H1 (cell line): ENCODE data around the gene HACD2. TPM values are rescaled to one million over a fixed set of nuclear protein-coding genes. Genes with fewer than 3 reads are reported as not detected.

ENCODE experiments used
- CTCF ChIA-PET: fragments of 300-600 bp; sonication (Branson Sonifier 250); formaldehyde crosslinking; loops from one replicate; lab custom pipeline; 2021; ENCODE audit not compliant: partially characterized antibody; lab: Charles Lee
- POLR2A ChIA-PET: fragments of 300-600 bp; sonication (Branson Sonifier 250); formaldehyde crosslinking; loops from one replicate; lab custom pipeline; 2021; ENCODE audit warnings: inconsistent platforms; ENCODE audit not compliant: partially characterized antibody; lab: Charles Lee
- DNase-seq, 2 experiments: peaks; one replicate each; pipeline versions ENCODE4 v3.0.0 to v3.0.0-alpha.2; 2010 to 2022; ENCODE audit warnings: low spot score in 2 of 2, low read depth in 1 of 2, mixed read lengths in 1 of 2
- FAIRE-seq: peaks from 2 replicates; lab custom pipeline; 2011; peaks lifted over from hg19 to GRCh38; lab: Jason Lieb, UNC
- H2AFZ ChIP-seq: 2 replicates; pipeline ENCODE4 v1.8.1; 2012; ENCODE audit warnings: low read length, inconsistent platforms
- H2AK5ac ChIP-seq: 2 replicates; pipeline ENCODE4 v1.6.1; 2013; ENCODE audit warnings: low read depth, low read length
- H2BK120ac ChIP-seq: replicated peaks from 2 replicates; pipeline ENCODE3; 2013; ENCODE audit warnings: low read depth, low read length, inconsistent platforms
- H2BK12ac ChIP-seq: 2 replicates; pipeline ENCODE4 v1.6.1; 2013; ENCODE audit warnings: low read depth, low read length
- H2BK15ac ChIP-seq: 2 replicates; pipeline ENCODE4 v1.6.1; 2013; ENCODE audit warnings: low read length
- H2BK20ac ChIP-seq: 2 replicates; pipeline ENCODE4 v1.6.1; 2013; ENCODE audit warnings: low read length
- H2BK5ac ChIP-seq: 2 replicates; pipeline ENCODE4 v1.6.1; 2013; ENCODE audit warnings: low read depth, low read length
- H3K14ac ChIP-seq: 2 replicates; pipeline ENCODE4 v1.6.1; 2013; ENCODE audit warnings: inconsistent platforms; ENCODE audit not compliant: insufficient read length
- H3K18ac ChIP-seq: 2 replicates; pipeline ENCODE4 v1.6.1; 2013; ENCODE audit warnings: low read length; ENCODE audit errors: extremely low read depth
- H3K23ac ChIP-seq: 2 replicates; pipeline ENCODE4 v1.6.1; 2013; ENCODE audit warnings: inconsistent platforms; ENCODE audit not compliant: insufficient read length
- H3K23me2 ChIP-seq: 2 replicates; pipeline ENCODE4 v1.6.1; 2013; ENCODE audit warnings: low read depth, low read length
- H3K27ac ChIP-seq: 2 replicates; pipeline ENCODE4 v1.6.1; 2011; ENCODE audit warnings: low read depth, low read length, inconsistent platforms
- H3K27me3 ChIP-seq, 4 experiments: replicated peaks in 1 of 4; 1 replicate in 1 of 4; 2 replicates in 3 of 4; pipeline versions ENCODE4 v1.6.1 to v1.8.1; 2011 to 2013; ENCODE audit warnings: low read length in 3 of 4, mild to moderate bottlenecking in 3 of 4, inconsistent platforms in 2 of 4, mixed read lengths in 2 of 4, moderate library complexity in 1 of 4; ENCODE audit not compliant: control insufficient read depth in 3 of 4, insufficient read depth in 3 of 4; ENCODE audit errors: extremely low read depth in 1 of 4
- H3K36me3 ChIP-seq, 4 experiments: 2 replicates each; pipeline versions ENCODE4 v1.6.1 to v1.8.1; 2011 to 2013; ENCODE audit warnings: mild to moderate bottlenecking in 4 of 4, low read length in 3 of 4, moderate library complexity in 2 of 4, control low read depth in 1 of 4, inconsistent platforms in 1 of 4; ENCODE audit not compliant: insufficient read depth in 4 of 4, control insufficient read depth in 2 of 4
- H3K4ac ChIP-seq: replicated peaks from 2 replicates; pipeline ENCODE3; 2013; ENCODE audit warnings: low read length, low read depth, mixed read lengths, inconsistent platforms; ENCODE audit not compliant: insufficient read length
- H3K4me1 ChIP-seq, 4 experiments: replicated peaks in 1 of 4; 1 replicate in 1 of 4; 2 replicates in 3 of 4; pipeline versions ENCODE4 v1.6.1 to v1.8.1; 2011 to 2013; ENCODE audit warnings: low read length in 3 of 4, inconsistent platforms in 2 of 4, mixed read lengths in 1 of 4; ENCODE audit not compliant: insufficient read depth in 4 of 4, control insufficient read depth in 3 of 4
- H3K4me2 ChIP-seq, 2 experiments: 2 replicates each; pipeline versions ENCODE4 v1.6.1 to v1.8.1; 2011 to 2013; ENCODE audit warnings: low read depth in 2 of 2, low read length in 2 of 2, control low read depth in 1 of 2, inconsistent platforms in 1 of 2, mild to moderate bottlenecking in 1 of 2; ENCODE audit not compliant: insufficient read depth in 1 of 2
- H3K4me3 ChIP-seq, 4 experiments: fragments of 200-600, 300-600 bp in 1 of 4; sonication (generic), shearing (Covaris generic), sonication (Bioruptor Twin) in 1 of 4; 2 replicates each; pipeline versions ENCODE4 v1.5.1 to v1.8.1; 2011 to 2016; ENCODE audit warnings: low read length in 4 of 4, low read depth in 3 of 4, control low read depth in 2 of 4, inconsistent platforms in 2 of 4, mild to moderate bottlenecking in 2 of 4, mixed read lengths in 1 of 4, moderate library complexity in 1 of 4; ENCODE audit not compliant: insufficient read depth in 2 of 4; ENCODE audit errors: extremely low read depth in 1 of 4
- H3K56ac ChIP-seq: replicated peaks from 2 replicates; pipeline ENCODE3; 2013; ENCODE audit warnings: low read depth, mild to moderate bottlenecking, mixed read lengths, low read length, inconsistent platforms; ENCODE audit not compliant: insufficient read length
- H3K79me1 ChIP-seq: 2 replicates; pipeline ENCODE4 v1.6.1; 2013; ENCODE audit warnings: low read depth, low read length, control low read depth
- H3K79me2 ChIP-seq, 2 experiments: 2 replicates each; pipeline versions ENCODE4 v1.6.1 to v1.8.1; 2012 to 2013; ENCODE audit warnings: low read length in 2 of 2, mild to moderate bottlenecking in 2 of 2, inconsistent platforms in 1 of 2; ENCODE audit not compliant: insufficient read depth in 2 of 2, control insufficient read depth in 1 of 2
- H3K9ac ChIP-seq, 4 experiments: replicated peaks in 1 of 4; 1 replicate in 1 of 4; 2 replicates in 3 of 4; pipeline versions ENCODE4 v1.6.1 to v1.8.1; 2011 to 2013; ENCODE audit warnings: low read depth in 3 of 4, low read length in 3 of 4, control low read depth in 2 of 4, mild to moderate bottlenecking in 2 of 4, moderate library complexity in 2 of 4, inconsistent platforms in 1 of 4; ENCODE audit errors: extremely low read depth in 1 of 4
- H3K9me3 ChIP-seq, 2 experiments: 2 replicates each; pipeline versions ENCODE4 v1.6.1 to v1.8.1; 2012 to 2013; ENCODE audit warnings: mild to moderate bottlenecking in 2 of 2, moderate library complexity in 2 of 2, control low read depth in 1 of 2, inconsistent platforms in 1 of 2, low read depth in 1 of 2, low read length in 1 of 2, mixed read lengths in 1 of 2; ENCODE audit not compliant: insufficient read depth in 2 of 2
- H4K20me1 ChIP-seq, 2 experiments: replicated peaks in 1 of 2; 2 replicates each; pipeline versions ENCODE3 to v1.8.1; 2011 to 2013; ENCODE audit warnings: inconsistent platforms in 2 of 2, low read length in 2 of 2, mild to moderate bottlenecking in 1 of 2; ENCODE audit not compliant: insufficient read depth in 2 of 2, control insufficient read depth in 1 of 2
- H4K5ac ChIP-seq: 2 replicates; pipeline ENCODE4 v1.6.1; 2013; ENCODE audit warnings: low read length, low read depth, mixed read lengths, inconsistent platforms; ENCODE audit not compliant: insufficient read length
- H4K8ac ChIP-seq: 2 replicates; pipeline ENCODE4 v1.8.0; 2013; ENCODE audit warnings: mild to moderate bottlenecking, moderate library complexity, low read length, inconsistent platforms; ENCODE audit not compliant: insufficient read depth; ENCODE audit errors: extremely low read depth
- H4K91ac ChIP-seq: replicated peaks from 2 replicates; pipeline ENCODE3; 2013; ENCODE audit warnings: low read length, mixed read lengths, inconsistent platforms; ENCODE audit not compliant: insufficient read length
- FOSL1 ChIP-seq: IDR thresholded peaks from 2 replicates; pipeline ENCODE4 v1.6.1; 2011; ENCODE audit warnings: mild to moderate bottlenecking, low read depth, low read length, moderate library complexity; ENCODE audit not compliant: insufficient read depth
- MAX ChIP-seq: IDR thresholded peaks from 2 replicates; pipeline ENCODE4 v1.6.1; 2012; ENCODE audit warnings: inconsistent platforms
- RNF2 ChIP-seq: fragments of 200-900, 300-1000 bp; sonication (generic); IDR thresholded peaks from 2 replicates; pipeline ENCODE4 v1.7.1; 2016; ENCODE audit warnings: borderline replicate concordance, low read depth, mild to moderate bottlenecking, antibody characterized with exemption, low read length; ENCODE audit not compliant: poor library complexity, severe bottlenecking; ENCODE audit errors: missing control alignments
- WGBS, 2 experiments: shearing (Covaris generic) in 1 of 2; methylation state at CpG; one replicate each; pipeline versions ENCODE4 v1.1.6 to v1.1.7; 2013 to 2015; ENCODE audit warnings: low lambda C conversion rate in 2 of 2, mixed read lengths in 2 of 2, inconsistent platforms in 1 of 2, low coverage in 1 of 2, missing lambda C conversion rate in 1 of 2; ENCODE audit not compliant: insufficient replicate concordance in 2 of 2, insufficient coverage in 1 of 2, insufficient read length in 1 of 2; ENCODE audit errors: extremely low coverage in 1 of 2, missing lambda C conversion rate in 1 of 2; 5-methylcytosine and 5-hydroxymethylcytosine counted together
- polyA plus RNA-seq, 7 experiments: library from polyadenylated mRNA; depleted of rRNA in 3 of 7; stranded (reverse) in 5 of 7; unstranded in 2 of 7; fragments of >200 nt in 5 of 7; fragments of 200-250 nt in 2 of 7; gene quantifications; 1 replicate in 5 of 7; 2 replicates in 1 of 7; 4 replicates in 1 of 7; pipeline versions ENCODE4 v1.2.1 to v1.2.3, GENCODE V29; 2011 to 2013; ENCODE audit warnings: missing spikeins in 2 of 7, mixed read lengths in 2 of 7
- total RNA-seq: library from RNA; stranded (reverse); fragmentation: NEBNext Ultra II Directional; extraction: Animal tissue kit (Norgen Biotek cat#: 25700); gene quantifications from 2 replicates; pipeline ENCODE4 v1.2.1, GENCODE V29; 2021

HACD2 gene
- total and polyA plus RNA-seq, 2 of the 8 experiments (the other 6 are each of a cell fraction or from before 2014, with no cell fraction given) = 24.9 to 31.2 TPM

GRCh38 chr3:123576122-123576521 lies 8.7 kb downstream of the HACD2 start:
- H3K14ac ChIP-seq = no peak overlapping the region
- CTCF ChIA-PET = interaction anchor here (0.8 to 1.4 kb wide), 4 partner anchors 11 to 147 kb away, joined by 3 to 11 read pairs (median 4); no protein-coding TSS in a partner anchor
- H2BK120ac ChIP-seq = no peak overlapping the region
- H2BK15ac ChIP-seq = no peak overlapping the region
- H3K23me2 ChIP-seq = no peaks in the 10 kb centered on the region
- H3K9me3 ChIP-seq = no peaks in the 10 kb centered on the region
- no peaks in the 10 kb centered on the region for H3K79me2 ChIP-seq
- H2BK12ac ChIP-seq = no peak overlapping the region
- no peak overlapping the region for H3K4ac ChIP-seq
- no peak overlapping the region for H3K4me2 ChIP-seq
- H2AFZ ChIP-seq = no peak overlapping the region
- POLR2A ChIA-PET = interaction anchor here (1.2 kb wide), 1 partner anchor 9 kb away, joined by 3 read pairs; the partner anchor contains the start of gene HACD2
- no peak for DNase-seq
- H2BK20ac ChIP-seq = no peak overlapping the region
- H3K27ac ChIP-seq = no peak overlapping the region
- peaks cover 0 to 13% (median 3%) of the 10 kb centered on the region in 4 experiments; a peak in 4 of 8 replicates for H3K36me3 ChIP-seq
- H4K91ac ChIP-seq = no peak overlapping the region
- no peak overlapping the region for H3K23ac ChIP-seq
- WGBS, 2 experiments = 91% methylated on average over 3 of the region's 3 CpGs; no CpG with 5 or more reads in 1 of the 2 experiments
- no peaks in the 10 kb centered on the region for H3K79me1 ChIP-seq
- H4K8ac ChIP-seq = no peak overlapping the region
- FAIRE-seq = no peak
- no peak overlapping the region for H3K9ac ChIP-seq
- H3K56ac ChIP-seq = no peak overlapping the region
- no peaks in the 10 kb centered on the region for H3K27me3 ChIP-seq
- no peak overlapping the region for H3K18ac ChIP-seq
- no peak overlapping the region for H2BK5ac ChIP-seq
- H3K4me1 ChIP-seq = 0 out of 7 replicates have a peak, but pooled peaks cover 0 to 1% (median 0%) of the 10 kb centered on the region in 4 experiments
- no peak overlapping the region for H3K4me3 ChIP-seq
- H2AK5ac ChIP-seq = no peak overlapping the region
- no peak for TF ChIP-seq MAX
- no peak for TF ChIP-seq RNF2
- TF ChIP-seq FOSL1 = no peak
- no peak overlapping the region for H4K5ac ChIP-seq
- H4K20me1 ChIP-seq = peaks cover 0 to 2% of the 10 kb centered on the region in 2 experiments
